NT2/D1 (cell line): Measurements from ENCODE around the gene TBC1D10B.

Experiments
- DNase-seq: peaks from one replicate; pipeline ENCODE4 v3.0.0-alpha.2; 2011; ENCODE audit warnings: low read depth, low spot score
- H3K27me3 ChIP-seq: 2 replicates; pipeline ENCODE4 v1.6.0; 2011; ENCODE audit warnings: mild to moderate bottlenecking; ENCODE audit not compliant: insufficient read length, insufficient read depth
- H3K36me3 ChIP-seq: 2 replicates; pipeline ENCODE4 v1.6.1; 2011; ENCODE audit warnings: mild to moderate bottlenecking, low read length, mixed read lengths; ENCODE audit not compliant: insufficient read depth, insufficient read length
- H3K4me1 ChIP-seq: 2 replicates; pipeline ENCODE4 v1.5.1; 2011; ENCODE audit not compliant: insufficient read depth, insufficient read length
- H3K4me3 ChIP-seq: 2 replicates; pipeline ENCODE4 v1.5.1; 2011; ENCODE audit warnings: low read depth; ENCODE audit not compliant: insufficient read length
- H3K9ac ChIP-seq: 2 replicates; pipeline ENCODE4 v1.6.0; 2011; ENCODE audit warnings: low read depth; ENCODE audit not compliant: insufficient read length
- H3K9me3 ChIP-seq: 2 replicates; pipeline ENCODE4 v1.5.1; 2011; ENCODE audit warnings: mild to moderate bottlenecking, low read length; ENCODE audit not compliant: insufficient read depth
- SUZ12 ChIP-seq: IDR thresholded peaks from 2 replicates; pipeline ENCODE4 v1.6.1; 2011; ENCODE audit not compliant: insufficient read length, insufficient read depth; ENCODE audit errors: extremely low read depth
- YY1 ChIP-seq: IDR thresholded peaks from 2 replicates; pipeline ENCODE4 v1.6.1; 2011; ENCODE audit not compliant: insufficient read length, insufficient read depth
- ZNF274 ChIP-seq: IDR thresholded peaks from 2 replicates; pipeline ENCODE4 v1.6.1; 2011; ENCODE audit warnings: mild to moderate bottlenecking, low read depth, low read length

TBC1D10B gene

GRCh38 chr16:30414159-30414558 is 43.9 kb upstream of the TBC1D10B start:
- H3K27me3 ChIP-seq: no peaks in the 10 kb centered on the region
- no peak for TF ChIP-seq ZNF274
- H3K4me1 ChIP-seq: peaks cover 6% of the 10 kb centered on the region
- H3K9me3 ChIP-seq: no peaks in the 10 kb centered on the region
- H3K9ac ChIP-seq: no peak overlapping the region
- no peak overlapping the region for H3K4me3 ChIP-seq
- DNase-seq: no peak
- peaks cover 47% of the 10 kb centered on the region for H3K36me3 ChIP-seq

DNA sequence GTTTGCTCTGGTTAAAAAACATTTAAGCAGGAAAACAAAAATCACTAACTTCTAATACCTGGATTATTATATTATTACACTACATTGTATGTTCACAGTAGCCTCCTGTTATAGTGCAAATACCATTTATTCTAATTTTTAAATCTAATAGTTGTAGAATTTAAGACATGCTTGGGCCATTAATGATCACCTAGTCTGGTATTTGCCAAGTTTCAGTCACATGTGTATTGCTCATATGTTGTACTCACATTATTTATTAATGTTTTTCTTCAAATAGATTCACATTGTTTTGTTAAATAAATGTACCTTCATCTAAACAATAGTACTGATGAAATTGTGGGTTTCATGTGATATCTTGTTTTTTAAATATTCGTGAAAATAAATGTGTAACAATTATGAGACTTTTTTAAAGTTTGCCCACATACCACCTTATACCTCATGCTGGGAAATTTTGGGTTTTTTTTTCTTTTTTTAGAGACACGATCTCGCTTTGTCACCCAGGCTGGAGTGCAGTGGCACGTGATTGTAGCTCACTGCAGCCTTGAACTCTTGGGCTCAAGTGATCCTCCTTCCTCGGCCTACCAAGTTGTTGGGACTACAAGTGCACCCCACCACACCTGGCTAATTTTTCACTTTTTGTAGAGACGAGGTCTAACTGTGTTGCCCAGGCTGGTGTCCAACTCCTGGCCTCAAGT is 43.0 kb upstream of the TBC1D10B start:
- peaks cover 54% of the 10 kb centered on the region for H3K36me3 ChIP-seq
- H3K9me3 ChIP-seq: no peaks in the 10 kb centered on the region
- no peaks in the 10 kb centered on the region for H3K27me3 ChIP-seq
- no peak for DNase-seq
- H3K4me3 ChIP-seq: no peak overlapping the region
- peaks cover 8% of the 10 kb centered on the region for H3K4me1 ChIP-seq
- no peak overlapping the region for H3K9ac ChIP-seq
- TF ChIP-seq YY1 (no peak), ZNF274 (no peak), SUZ12 (no peak)

DNA sequence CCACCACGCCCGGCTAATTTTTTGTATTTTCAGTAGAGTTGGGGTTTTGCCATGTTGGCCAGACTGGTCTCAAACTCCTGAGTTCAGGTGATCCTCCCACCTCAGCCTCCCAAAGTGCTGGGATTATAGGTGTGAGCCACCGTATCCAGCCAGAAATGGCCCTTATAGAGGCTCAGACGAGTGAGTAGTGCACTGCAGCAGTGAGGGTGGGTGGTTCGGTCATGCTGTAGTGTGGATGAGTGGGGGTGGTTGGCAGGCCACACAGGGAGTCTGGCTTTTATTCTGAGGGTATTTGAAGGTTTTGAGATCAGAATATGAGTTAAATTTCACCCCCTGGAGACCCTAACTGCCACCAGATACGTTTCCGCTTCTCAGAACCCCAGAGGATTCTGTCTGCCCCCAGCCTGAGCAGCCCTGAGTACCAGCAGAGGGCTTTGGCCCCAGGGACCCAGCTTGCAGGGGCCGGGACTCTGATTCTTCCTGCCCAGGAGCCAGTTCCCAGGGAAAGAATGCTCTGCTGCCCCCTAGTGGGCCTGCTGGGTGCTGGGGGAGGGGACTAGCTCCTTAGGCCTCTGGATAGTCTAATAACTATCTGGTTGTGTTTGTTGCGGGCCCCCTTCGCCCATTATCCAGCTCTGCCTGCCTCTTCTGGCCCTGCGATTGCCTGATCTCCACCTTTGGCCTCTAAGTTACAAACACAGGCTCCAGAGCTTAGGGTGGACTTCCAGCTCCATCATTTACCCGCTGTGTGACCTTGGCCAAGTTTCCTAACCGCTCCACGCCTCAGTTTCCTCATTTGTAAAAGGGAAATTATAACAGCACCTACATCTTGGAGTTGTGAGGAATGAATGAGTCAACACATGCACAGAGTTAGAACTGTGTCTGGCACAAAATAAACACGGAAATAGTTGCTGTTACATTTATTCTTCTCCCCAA is 39.1 kb upstream of the TBC1D10B start:
- Histone ChIP-seq H3K36me3 (peaks cover 56% of the 10 kb centered on the region), H3K9ac (peak overlapping the region; percentile 32), H3K4me1 (peaks cover 9% of the 10 kb centered on the region), H3K27me3 (peaks cover 8% of the 10 kb centered on the region), H3K9me3 (no peaks in the 10 kb centered on the region), H3K4me3 (peak overlapping the region; percentile 2)
- TF ChIP-seq ZNF274: no peak
- no peak for TF ChIP-seq YY1
- TF ChIP-seq SUZ12: no peak
- peak; percentile 84 for DNase-seq

GRCh38 chr16:30407804-30408534 is 37.7 kb upstream of the TBC1D10B start:
- peaks cover 8% of the 10 kb centered on the region for H3K27me3 ChIP-seq
- TF ChIP-seq SUZ12 (no peak), YY1 (no peak), ZNF274 (no peak)

GRCh38 chr16:30407102-30407803 is 37.0 kb upstream of the TBC1D10B start, which contains the start of gene ZNF771:
ZNF771 (plus strand) TSS chr16:30407606; CDS start chr16:30408054, 448 bp downstream.
- DNase-seq: peak; percentile 83
- Histone ChIP-seq H3K27me3 (peaks cover 8% of the 10 kb centered on the region), H3K9ac (peak within 1 kb of the TSS; percentile 95), H3K36me3 (peaks cover 34% of the 10 kb centered on the region), H3K4me3 (peak within 1 kb of the TSS; percentile 86), H3K4me1 (peaks cover 9% of the 10 kb centered on the region), H3K9me3 (no peaks in the 10 kb centered on the region)
- TF ChIP-seq ZNF274 (no peak), YY1 (no peak), SUZ12 (no peak)

More at GRCh38 chr16:30407804-30408534, 37.7 kb upstream of the TBC1D10B start:
- peaks cover 9% of the 10 kb centered on the region for H3K4me1 ChIP-seq
- H3K9me3 ChIP-seq: no peaks in the 10 kb centered on the region
- peaks cover 41% of the 10 kb centered on the region for H3K36me3 ChIP-seq
- DNase-seq: no peak
- peak overlapping the region; percentile 86 for H3K4me3 ChIP-seq
- H3K9ac ChIP-seq: peak overlapping the region; percentile 95

DNA sequence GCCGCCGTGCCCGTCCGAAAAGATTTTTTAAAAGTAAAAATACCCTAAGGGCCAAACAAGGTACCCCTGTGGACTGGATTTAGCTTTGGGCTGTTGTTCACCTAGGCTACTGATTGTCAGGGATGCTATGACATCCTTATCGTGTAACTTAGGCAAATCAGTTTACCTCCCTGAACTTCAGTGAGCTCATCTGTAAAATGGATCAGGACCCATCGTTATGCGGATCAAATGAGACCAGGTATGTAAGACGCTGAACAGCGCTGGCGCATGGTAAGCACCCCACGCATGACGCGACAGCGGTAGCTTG is 36.5 kb upstream of the TBC1D10B start:
- Histone ChIP-seq H3K4me3 (peak overlapping the region; percentile 86), H3K36me3 (peaks cover 29% of the 10 kb centered on the region), H3K4me1 (peaks cover 9% of the 10 kb centered on the region), H3K9ac (peak overlapping the region; percentile 95), H3K27me3 (peaks cover 8% of the 10 kb centered on the region), H3K9me3 (no peaks in the 10 kb centered on the region)
- TF ChIP-seq YY1 (no peak), SUZ12 (no peak), ZNF274 (no peak)
- DNase-seq: no peak
